Activated T-helper 2 cell treated with anti-CD3 and anti-CD28 coated beads, Interferon-gamma antibody, Interleukin-2, Interleukin-4, amounts not matched to agents 10 μg/mL and 5 μg/mL and 100 μg/mL, durations not matched to agents 14 hours and 24 hours and 36 hours (primary cell): ENCODE measurements around the gene KDM4E. TPM values are rescaled to one million over a fixed set of nuclear protein-coding genes. Genes with fewer than 3 reads are reported as not detected.
"Not testable (repeated sequence)": the region's sequence is repeated elsewhere in the genome, so short reads cannot be mapped to it uniquely, and the experiment has no call there.

Experiments used
- DNase-seq: peaks from one replicate; pipeline ENCODE4 v3.0.0; 2021; ENCODE audit warnings: low spot score
- H3K27ac Mint-ChIP-seq: one replicate; pipeline ENCODE4 v1.8.0; 2021; ENCODE audit warnings: mixed read lengths
- H3K27me3 Mint-ChIP-seq: one replicate; pipeline ENCODE4 v1.8.0; 2021; ENCODE audit warnings: low read depth, mixed read lengths
- H3K36me3 Mint-ChIP-seq: one replicate; pipeline ENCODE4 v1.8.0; 2021; ENCODE audit warnings: low read depth, mixed read lengths
- H3K4me1 Mint-ChIP-seq: one replicate; pipeline ENCODE4 v1.8.0; 2021; ENCODE audit warnings: low read depth, mixed read lengths
- H3K4me3 Mint-ChIP-seq: one replicate; pipeline ENCODE4 v1.8.0; 2021; ENCODE audit warnings: low read depth, mild to moderate bottlenecking, moderate library complexity, mixed read lengths
- H3K9me3 Mint-ChIP-seq: one replicate; pipeline ENCODE4 v1.8.0; 2021; ENCODE audit warnings: mixed read lengths
- intact Hi-C: fragments of 100-400 bp; cut with micrococcal nuclease; formaldehyde crosslinking; loops from one replicate; pipeline ENCODE4 v1.15.1; 2023
- total RNA-seq: library from RNA; stranded (reverse); gene quantifications from 2 replicates; pipeline ENCODE4 v1.2.3, GENCODE V29; 2022

KDM4E gene
- total RNA-seq, 1 donor from 2014 or later: not detected

DNA sequence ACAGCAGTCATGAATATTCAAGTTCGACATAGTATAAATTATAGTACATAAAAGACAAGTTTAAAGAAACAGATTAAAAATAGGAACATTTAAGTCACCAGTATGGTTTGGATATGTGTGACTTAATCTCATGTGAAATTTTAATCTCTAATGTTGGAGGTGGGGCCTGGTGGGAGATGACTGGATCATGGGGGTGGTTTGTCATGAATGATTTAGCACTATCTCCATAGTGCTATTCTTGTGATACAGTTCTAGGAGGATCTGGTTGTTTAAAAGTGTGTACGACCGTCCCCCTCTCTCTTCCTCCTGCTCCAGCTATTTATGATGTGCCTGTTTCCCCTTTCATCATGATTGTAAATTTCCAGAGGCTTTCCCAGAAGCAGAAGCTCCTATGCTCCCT lies 3.3 kb downstream of the KDM4E start:
- Mint-ChIP-seq H3K4me1 (no peaks in the 10 kb centered on the region), H3K27ac (no peak overlapping the region), H3K4me3 (no peak overlapping the region), H3K9me3 (no peaks in the 10 kb centered on the region), H3K36me3 (no peaks in the 10 kb centered on the region), H3K27me3 (peaks cover 8% of the 10 kb centered on the region)
- intact Hi-C loops: no loop called here
- no peak for DNase-seq

DNA sequence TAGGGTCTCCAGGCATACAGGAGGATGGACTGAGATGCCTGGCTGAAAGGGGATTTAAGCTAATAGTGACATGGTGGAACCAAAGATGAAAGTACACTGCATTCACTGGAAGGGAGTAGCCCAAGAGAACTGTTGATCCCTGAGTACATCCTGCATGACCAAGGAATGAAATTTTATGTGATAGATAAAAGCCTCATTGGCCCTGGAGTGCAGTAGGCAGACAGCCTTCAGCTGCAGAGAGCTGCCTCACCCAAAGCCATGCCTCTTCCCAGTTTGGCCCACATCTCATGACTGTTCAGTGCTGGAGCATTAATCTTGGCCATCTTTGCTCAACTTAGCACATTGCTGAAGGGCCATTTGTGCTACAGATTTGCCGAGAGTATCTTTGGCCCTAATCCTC lies 8.0 kb downstream of the KDM4E start:
- H3K36me3 Mint-ChIP-seq: no peaks in the 10 kb centered on the region
- H3K4me3 Mint-ChIP-seq: no peak overlapping the region
- H3K27me3 Mint-ChIP-seq: peaks cover 25% of the 10 kb centered on the region
- no peak overlapping the region for H3K27ac Mint-ChIP-seq
- intact Hi-C loops: no loop called here
- H3K4me1 Mint-ChIP-seq: no peaks in the 10 kb centered on the region
- no peaks in the 10 kb centered on the region for H3K9me3 Mint-ChIP-seq
- DNase-seq: no peak

DNA sequence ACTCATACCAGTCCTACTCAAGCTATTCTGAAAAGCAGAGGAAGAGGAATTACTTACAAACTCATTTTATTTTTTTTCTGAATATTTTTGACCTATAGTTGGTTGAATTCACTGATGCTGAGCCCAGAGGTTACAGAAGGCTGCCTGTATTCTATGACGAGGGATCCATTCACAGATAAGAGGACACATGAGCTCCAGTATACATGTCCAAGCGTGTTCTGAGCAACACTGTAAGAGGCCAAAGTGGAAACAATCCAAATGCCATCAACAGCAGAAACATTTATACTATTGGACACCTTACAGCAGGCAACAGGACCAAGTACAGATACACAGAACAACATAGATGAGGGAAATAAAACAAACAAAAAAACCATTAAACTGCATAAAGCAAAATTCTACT lies 10.3 kb downstream of the KDM4E start:
- intact Hi-C loops: no loop called here
- H3K4me3 Mint-ChIP-seq: no peak overlapping the region
- no peak for DNase-seq

DNA sequence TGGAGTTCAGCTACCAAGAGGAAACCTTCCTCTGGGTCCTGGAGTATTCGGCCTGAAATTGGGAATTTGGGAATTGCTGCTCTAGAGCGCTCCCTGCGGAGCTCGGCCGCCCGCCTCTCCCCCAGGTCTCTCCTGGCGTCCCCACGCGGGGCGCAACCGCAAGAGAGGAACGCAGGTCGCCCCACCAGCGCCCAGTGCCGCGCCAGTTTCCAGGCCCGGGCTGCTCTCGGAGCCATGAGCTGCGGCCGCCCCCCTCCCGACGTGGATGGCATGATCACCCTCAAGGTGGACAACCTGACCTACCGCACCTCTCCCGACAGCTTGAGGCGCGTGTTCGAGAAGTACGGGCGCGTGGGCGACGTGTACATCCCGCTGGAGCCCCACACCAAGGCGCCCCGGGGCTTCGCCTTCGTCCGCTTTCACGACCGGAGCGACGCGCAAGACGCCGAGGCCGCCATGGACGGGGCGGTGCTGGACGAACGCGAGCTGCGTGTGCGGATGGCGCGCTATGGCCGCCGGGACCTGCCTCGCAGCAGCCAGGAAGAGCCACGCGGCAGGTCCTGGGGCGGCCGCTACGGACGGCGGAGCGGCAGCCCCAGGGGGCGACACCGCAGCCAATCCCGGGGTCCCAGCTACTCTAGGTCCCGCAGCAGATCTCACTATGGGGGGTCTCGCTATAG lies 12.4 kb downstream of the KDM4E start:
- H3K9me3 Mint-ChIP-seq, H3K27ac Mint-ChIP-seq, H3K4me1 Mint-ChIP-seq, H3K36me3 Mint-ChIP-seq, H3K4me3 Mint-ChIP-seq, intact Hi-C loops, DNase-seq: not testable (repeated sequence)
- peaks cover 27% of the 10 kb centered on the region for H3K27me3 Mint-ChIP-seq

More for the DNA sequence above, 10.3 kb downstream of the KDM4E start:
- Mint-ChIP-seq H3K27me3 (peaks cover 30% of the 10 kb centered on the region), H3K36me3 (no peaks in the 10 kb centered on the region), H3K9me3 (no peaks in the 10 kb centered on the region), H3K4me1 (no peaks in the 10 kb centered on the region), H3K27ac (no peak overlapping the region)

DNA sequence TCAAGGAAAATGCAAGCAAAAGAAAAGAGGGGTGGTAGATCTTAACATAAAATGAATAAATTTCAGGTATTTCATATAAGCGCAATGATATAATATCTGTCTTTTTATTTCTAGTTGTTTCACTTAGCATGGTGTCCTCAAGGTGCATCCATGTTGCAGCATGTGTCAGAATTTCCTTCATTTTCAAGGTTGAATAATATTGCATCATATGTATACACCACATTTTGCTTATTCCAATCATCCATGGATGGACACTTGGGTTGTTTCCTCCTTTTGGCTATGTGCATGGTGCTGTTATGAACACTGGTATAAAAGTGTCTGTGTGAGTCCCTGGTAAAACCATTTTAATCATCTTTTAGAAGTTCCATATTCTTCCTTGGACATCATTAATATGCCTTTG lies 17.2 kb downstream of the KDM4E start:
- no peak overlapping the region for H3K4me3 Mint-ChIP-seq
- no peaks in the 10 kb centered on the region for H3K9me3 Mint-ChIP-seq
- no peak for DNase-seq
- no peaks in the 10 kb centered on the region for H3K36me3 Mint-ChIP-seq
- H3K27ac Mint-ChIP-seq: no peak overlapping the region
- H3K4me1 Mint-ChIP-seq: peaks cover 3% of the 10 kb centered on the region
- intact Hi-C loops: no loop called here
- peaks cover 22% of the 10 kb centered on the region for H3K27me3 Mint-ChIP-seq

DNA sequence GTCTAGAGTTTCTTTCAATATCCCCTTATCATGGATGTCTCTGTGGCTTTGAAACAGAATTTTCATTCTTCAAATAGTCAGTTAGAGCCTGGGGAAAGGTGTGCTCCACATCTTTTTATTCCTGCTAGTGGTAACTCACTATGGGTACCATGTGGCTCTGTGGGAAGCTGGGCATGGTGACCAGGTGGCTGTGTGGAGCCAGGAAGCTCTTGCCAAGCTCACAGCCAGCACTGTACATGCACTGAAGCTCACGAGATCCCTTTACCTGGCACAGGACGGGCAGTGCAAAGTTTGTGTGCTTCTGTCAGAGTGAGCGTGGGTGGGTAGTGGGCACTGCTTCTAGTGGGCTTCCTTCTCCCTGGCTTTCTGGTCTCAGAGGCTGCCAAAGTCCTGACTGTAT lies 17.8 kb downstream of the KDM4E start:
- no peak for DNase-seq
- Mint-ChIP-seq H3K9me3 (no peaks in the 10 kb centered on the region), H3K27me3 (peaks cover 21% of the 10 kb centered on the region), H3K4me1 (peaks cover 3% of the 10 kb centered on the region), H3K4me3 (no peak overlapping the region), H3K27ac (no peak overlapping the region), H3K36me3 (no peaks in the 10 kb centered on the region)
- intact Hi-C loops: no loop called here

DNA sequence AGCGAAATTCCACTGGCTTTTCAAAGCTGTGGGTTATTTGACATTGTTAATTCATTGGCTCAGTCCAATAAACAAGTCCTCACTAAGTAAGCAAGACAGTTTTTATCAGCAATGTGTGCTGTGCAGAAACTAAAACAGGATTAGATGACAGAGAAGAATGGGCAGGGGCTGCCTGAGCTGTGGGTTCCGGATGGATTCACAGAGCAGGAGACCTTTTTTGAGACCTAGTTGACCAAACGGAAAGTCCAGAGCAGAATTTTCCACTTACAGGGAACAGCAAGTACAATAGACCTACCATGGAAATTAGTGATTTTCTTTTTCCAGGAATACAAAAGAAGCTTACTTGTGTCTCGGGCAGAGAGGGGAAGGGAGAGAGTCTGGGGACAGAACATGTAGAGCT lies 19.0 kb downstream of the KDM4E start:
- no peak overlapping the region for H3K27ac Mint-ChIP-seq
- no peak for DNase-seq
- H3K36me3 Mint-ChIP-seq: no peaks in the 10 kb centered on the region
- no peaks in the 10 kb centered on the region for H3K9me3 Mint-ChIP-seq
- H3K4me3 Mint-ChIP-seq: no peak overlapping the region
- intact Hi-C loops: no loop called here
- peaks cover 16% of the 10 kb centered on the region for H3K27me3 Mint-ChIP-seq
- H3K4me1 Mint-ChIP-seq: peaks cover 3% of the 10 kb centered on the region

DNA sequence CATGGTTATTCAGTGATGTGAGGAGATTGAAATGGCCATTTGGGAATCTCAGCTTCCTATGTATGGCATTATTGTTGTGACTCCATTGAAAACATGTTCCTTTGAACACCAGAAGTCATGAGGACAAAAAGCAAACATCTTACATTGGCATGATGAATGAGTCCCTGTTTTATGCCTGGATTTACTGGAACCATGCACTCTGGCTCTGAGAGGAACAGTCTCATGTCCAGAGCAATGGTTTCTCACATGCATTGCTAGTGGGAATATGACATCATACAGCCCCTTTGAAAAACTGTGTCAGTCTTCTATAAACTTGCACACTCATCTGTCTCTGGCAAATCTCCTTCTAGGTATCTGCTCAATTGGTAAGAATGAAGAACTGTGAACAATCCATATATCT lies 20.8 kb downstream of the KDM4E start:
- Mint-ChIP-seq H3K36me3 (no peaks in the 10 kb centered on the region), H3K9me3 (no peaks in the 10 kb centered on the region), H3K27ac (no peak overlapping the region), H3K27me3 (peaks cover 20% of the 10 kb centered on the region), H3K4me3 (no peak overlapping the region), H3K4me1 (peaks cover 3% of the 10 kb centered on the region)
- intact Hi-C loops: no loop called here
- DNase-seq: no peak

DNA sequence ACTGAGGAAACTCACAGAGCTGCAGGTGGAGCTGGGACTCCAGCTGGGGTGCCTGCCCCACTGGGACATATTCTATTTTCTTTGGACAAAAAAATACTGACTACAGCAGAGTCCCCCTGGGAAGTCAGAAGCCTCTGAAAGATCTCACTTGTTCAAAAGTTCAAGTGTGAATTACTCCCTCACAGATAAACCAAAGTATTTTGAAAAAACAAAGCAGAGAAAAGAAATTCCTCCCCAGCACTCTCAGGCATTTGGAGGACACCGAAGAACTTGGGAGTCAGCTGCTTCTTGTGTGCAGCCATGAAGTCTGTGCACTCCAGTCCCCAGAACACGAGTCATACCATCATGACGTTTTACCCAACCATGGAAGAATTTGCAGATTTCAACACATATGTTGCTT lies 24.1 kb downstream of the KDM4E start, which contains the start of gene KDM4F:
KDM4F (plus strand) TSS at position 301 of the 400 bp plus-strand sequence.
- H3K4me1 Mint-ChIP-seq, H3K9me3 Mint-ChIP-seq, H3K4me3 Mint-ChIP-seq, intact Hi-C loops, H3K27ac Mint-ChIP-seq, DNase-seq, H3K36me3 Mint-ChIP-seq: not testable (repeated sequence)
- peaks cover 15% of the 10 kb centered on the region for H3K27me3 Mint-ChIP-seq

DNA sequence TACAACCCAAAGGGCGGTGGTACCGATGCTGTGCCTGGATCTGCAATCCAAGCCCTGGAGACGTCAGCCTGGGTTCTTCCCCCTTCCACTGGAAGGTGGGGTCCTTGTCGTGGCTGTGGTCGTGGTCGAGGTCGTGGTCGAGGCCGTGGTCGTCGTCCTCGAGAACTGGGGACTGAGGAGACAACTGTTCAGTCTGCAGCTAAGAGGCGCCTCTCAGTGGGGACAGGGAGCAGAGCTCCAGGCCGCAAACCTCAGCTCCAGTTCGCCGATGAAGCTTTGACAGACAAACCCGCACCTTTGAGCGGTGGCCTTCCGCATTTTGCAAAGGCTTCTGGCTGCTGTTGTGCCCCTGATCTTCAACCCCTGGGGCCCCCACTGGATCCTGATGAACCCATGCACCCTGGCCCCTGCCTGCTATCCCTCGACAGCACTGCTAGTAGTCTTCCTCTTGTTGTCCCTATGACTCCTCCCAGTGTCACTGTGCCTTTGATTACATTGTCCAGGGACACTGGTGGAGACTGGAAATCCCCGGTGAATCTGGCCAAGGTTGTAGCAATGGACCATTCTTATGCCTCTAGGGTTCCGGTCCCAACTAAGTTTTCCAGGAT lies 25.6 kb downstream of the KDM4E start:
- Mint-ChIP-seq H3K27ac (no peak overlapping the region), H3K4me1 (no peaks in the 10 kb centered on the region), H3K27me3 (peaks cover 13% of the 10 kb centered on the region), H3K36me3 (no peaks in the 10 kb centered on the region), H3K9me3 (no peaks in the 10 kb centered on the region), H3K4me3 (no peak overlapping the region)
- no peak for DNase-seq
- intact Hi-C loops: no loop called here

DNA sequence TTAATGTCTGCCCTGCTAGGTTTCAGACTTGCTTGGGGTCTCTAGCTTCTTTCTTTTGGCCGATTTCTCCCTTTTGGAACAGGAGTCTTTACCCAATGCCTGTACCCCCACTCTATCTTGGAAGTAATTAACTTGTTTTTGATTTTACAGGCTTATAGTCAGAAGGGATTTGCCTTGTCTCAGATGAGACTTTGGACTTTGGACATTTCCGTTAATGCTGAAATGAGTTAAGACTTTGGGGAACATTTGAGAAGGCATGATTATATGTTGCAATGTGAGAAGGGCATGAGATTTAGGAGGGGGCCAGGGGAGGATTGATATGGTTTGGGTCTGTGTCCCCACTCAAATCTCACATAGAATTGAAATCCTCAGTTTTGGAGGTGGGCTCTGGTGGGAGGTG lies 29.3 kb downstream of the KDM4E start:
- no peak for DNase-seq
- Mint-ChIP-seq H3K4me1 (no peaks in the 10 kb centered on the region), H3K27ac (no peak overlapping the region), H3K27me3 (peaks cover 14% of the 10 kb centered on the region), H3K9me3 (no peaks in the 10 kb centered on the region), H3K36me3 (no peaks in the 10 kb centered on the region), H3K4me3 (no peak overlapping the region)
- intact Hi-C loops: no loop called here

DNA sequence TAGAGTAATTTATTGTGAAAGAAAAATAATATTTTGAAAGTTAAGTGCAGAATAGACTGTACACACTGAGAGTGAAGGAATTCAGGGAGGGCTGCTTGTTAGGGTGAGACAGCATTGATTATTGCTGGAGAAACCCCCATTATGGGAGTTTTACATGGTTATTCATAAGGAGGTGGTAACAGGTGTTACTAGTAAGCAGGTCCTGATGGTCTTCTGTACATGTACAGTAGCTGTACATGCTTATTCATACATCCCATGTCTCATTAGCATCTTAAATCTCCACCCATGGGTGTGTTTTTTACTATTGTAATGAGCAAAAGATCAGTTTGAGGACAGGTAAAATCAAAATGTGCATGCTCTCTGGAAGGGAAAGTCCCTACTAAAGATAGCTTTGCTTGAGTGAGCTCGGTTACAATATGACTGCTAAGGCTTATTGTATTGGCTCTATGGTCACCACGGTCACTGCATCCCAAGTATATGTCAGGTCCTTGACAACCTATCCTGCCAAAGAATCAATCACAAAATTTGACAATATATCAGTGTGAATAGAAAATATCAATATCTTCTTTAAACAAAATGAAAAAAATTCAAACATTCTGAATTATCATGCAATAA lies 30.3 kb downstream of the KDM4E start:
- Mint-ChIP-seq H3K27me3 (peaks cover 16% of the 10 kb centered on the region), H3K4me3 (no peak overlapping the region), H3K27ac (no peak overlapping the region), H3K9me3 (no peaks in the 10 kb centered on the region), H3K36me3 (no peaks in the 10 kb centered on the region), H3K4me1 (no peaks in the 10 kb centered on the region)
- intact Hi-C loops: no loop called here
- DNase-seq: no peak

DNA sequence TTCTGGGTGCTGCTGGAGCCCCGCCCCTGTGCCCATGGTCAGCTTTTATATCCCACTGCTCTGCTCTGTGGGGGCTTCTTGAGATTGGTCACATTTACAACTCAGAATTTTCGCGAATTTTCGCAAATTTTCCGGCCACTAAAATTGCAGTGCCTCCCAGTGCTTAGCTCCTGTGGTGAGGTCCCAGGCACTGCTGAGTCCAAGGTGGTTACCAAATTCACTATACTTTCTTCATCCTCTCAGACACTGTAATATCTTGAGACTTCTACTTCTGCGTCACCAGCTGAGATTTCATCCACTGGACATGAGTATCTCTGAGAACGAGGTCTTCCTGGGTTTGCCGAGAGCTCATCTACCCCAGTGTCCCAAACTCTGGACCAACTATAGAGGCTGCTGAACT lies 32.9 kb downstream of the KDM4E start:
- intact Hi-C loops: no loop called here
- Mint-ChIP-seq H3K27ac (no peak overlapping the region), H3K9me3 (no peaks in the 10 kb centered on the region), H3K27me3 (peaks cover 34% of the 10 kb centered on the region), H3K4me1 (no peaks in the 10 kb centered on the region), H3K36me3 (no peaks in the 10 kb centered on the region), H3K4me3 (no peak overlapping the region)
- DNase-seq: no peak
